HG03520 (cell line): Measurements from ENCODE around the gene SH2D7.

Experiments used
- ATAC-seq: cut with Tn5 transposase; IDR thresholded peaks from one replicate; pipeline ENCODE4 v1.9.1; 2021; ENCODE audit warnings: mild to moderate bottlenecking, moderate library complexity; ENCODE audit not compliant: unreplicated experiment

SH2D7 gene

DNA sequence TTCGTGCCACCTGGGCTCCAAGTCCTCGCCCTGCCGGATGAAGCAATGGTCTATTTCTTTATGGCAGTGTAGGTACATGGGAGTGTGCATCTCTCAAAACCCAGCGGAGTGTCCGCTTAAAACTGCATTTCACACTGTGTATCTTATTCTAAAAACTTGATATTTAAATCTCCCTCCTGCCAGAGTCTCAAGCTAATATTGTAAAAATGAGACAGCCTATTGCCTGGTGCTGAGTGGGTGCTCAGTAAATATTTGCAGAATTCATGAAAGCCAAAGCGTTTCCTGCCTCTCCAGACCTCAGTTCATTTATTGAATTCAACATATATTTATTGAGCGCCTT, 14.5 kb upstream of the SH2D7 start:
- ATAC-seq = no peak

DNA sequence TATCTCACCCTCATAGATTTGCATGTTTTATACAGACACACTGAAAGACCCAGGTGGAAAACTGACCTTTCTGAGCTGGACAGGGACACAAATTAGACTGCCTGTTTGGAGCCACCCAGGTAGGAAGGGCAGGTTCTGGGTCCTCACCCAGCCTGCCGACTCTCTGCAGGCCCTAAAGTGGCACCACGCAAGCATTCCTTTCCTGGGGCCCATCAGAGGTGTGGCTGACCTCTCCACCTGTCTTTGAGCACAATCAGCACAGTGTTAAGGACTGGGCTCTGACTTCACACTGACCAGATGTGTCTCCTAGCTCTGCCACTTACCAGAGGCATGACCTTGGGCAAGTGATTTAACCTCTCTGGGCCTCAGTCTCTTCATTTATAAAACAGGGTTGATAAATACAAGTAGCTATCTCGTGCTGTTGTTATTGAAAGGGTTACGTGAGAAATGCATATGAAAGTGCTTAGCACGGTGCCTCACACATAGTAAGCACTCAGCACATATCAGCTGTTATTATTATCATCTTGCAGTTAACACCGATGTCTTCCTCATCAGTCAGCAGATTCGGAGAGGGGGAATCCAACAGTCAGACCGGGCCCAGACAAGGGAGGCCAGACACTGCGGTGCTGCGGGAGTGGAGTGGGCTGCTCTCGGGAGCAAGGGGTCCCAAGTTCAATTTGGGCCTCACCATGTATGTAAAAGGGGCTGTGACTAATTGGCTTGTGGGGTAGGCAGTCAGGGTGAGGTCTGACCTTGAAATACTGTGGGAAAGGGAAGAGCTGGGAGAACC, 12.9 kb upstream of the SH2D7 start:
- ATAC-seq = no peak

DNA sequence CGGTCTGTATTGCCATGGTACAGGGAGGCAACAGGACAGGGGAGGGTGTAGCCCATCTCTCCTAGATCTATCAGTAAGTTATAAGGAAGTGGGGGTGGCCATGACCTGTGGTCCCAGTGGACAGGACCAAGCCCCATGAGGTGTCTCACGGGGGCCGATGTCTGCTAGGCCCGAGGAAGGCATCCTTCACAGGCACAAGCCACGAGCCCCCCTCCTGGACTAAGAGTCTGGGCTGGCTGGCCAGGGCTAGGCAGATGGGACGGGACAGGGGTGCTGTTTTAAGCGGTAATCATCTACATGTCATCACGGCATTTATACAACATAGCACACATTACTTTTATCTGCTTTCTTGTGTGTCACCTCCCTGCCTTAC, 12.3 kb upstream of the SH2D7 start:
- no peak for ATAC-seq

DNA sequence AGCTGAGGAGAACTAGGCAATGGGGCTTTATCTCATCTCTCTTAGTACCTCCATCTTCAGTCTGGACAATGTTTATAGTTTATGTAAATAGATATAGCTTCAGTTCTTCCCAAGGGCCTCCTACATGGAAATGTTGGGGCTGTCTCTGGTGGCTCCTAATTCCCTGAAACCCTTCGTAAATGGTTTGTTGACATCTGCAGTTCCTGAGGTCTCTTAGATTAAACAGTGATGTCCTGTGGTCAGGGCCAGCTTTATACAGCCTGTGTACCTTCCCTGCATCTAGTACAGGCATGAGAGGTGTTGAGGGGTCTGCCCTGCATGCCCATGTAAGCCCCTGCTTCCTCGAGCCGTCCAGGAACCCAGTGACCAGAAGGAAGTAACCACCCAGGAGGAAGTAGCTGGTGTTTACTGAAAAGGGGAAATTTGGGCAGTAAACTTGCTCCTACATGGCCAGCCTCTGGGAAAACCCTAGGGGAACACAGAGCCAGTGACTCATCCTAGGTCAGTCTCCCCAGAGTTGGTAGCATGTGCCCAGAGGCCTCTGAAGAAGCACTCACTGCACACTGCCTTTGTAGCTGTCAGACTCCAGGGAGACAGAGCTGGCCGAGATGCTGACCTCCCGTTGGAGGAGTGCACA, 10.1 kb upstream of the SH2D7 start:
- ATAC-seq = no peak

DNA sequence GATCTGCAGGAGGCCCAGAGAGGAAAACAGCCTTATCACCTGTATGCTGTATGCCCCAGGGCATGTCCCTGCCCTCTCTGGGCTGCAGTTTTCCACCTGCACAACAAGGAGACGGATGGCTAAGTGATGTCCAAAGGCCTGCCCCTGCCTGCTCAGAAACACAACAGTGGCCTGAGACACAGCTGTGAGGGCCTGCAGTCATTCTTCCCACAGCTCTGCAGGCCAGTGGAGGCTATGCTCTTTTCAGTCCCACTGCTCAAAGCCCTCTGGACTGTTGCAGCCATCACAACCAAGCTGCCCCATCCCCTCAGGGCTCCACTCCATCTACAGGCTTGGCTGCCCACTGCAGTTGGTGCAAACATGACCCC, 9.6 kb upstream of the SH2D7 start:
- no peak for ATAC-seq

DNA sequence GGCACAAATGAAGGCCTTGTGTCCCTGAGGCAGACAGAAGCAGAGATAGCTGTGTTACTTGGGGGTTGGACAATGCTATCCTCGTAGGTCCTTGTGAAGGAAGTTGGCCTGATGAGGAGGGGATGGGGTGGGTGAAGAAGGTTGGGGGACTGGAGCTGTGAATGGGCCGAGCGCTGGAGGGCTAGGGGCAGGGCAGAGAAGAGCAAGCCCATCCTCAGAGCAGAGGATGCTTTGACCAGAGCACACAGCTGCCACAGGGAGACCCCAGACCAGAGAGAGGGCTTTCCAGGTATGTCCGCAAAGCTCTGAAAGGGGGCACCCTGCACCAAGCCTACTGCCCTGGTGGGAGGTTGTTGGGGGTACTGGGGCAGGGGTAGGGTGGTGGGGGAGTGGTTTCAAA, 9.2 kb upstream of the SH2D7 start:
- no peak for ATAC-seq

DNA sequence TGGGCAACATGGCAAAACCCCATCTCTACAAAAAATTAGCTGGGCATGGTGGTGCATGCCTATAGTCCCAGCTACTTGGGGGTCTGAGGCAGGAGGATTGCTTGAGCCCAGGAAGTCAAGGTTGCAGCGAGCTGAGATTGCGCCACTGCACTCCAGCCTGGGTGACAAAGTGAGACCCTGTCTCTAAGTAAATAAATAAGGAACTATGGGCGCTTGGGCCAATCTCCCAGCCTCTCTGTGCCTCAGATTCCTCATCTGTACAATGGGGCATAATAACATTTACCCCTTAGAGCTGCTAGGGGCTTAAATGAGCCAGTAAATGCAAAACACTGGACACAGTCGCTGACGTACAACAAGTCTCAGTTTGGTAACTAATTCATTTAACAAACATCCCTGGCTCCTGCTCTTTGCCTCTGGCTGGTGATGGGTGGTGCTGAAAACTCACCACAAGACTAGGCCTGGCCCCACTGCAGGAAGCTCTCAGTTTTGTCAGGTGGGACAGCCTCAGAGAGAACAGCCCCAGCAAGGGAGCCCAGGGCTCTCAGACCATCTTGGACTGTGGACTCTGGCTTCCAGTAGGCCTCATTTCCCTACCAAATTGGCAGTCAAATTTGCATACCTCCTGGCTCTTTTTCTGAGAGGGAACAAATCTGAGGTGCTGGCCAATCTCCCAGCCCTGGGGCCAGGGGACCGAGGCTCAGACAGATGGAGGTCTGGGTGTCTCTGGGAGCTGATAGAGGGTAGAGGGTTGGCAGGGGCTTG, 8.5 kb upstream of the SH2D7 start:
- ATAC-seq = no peak

DNA sequence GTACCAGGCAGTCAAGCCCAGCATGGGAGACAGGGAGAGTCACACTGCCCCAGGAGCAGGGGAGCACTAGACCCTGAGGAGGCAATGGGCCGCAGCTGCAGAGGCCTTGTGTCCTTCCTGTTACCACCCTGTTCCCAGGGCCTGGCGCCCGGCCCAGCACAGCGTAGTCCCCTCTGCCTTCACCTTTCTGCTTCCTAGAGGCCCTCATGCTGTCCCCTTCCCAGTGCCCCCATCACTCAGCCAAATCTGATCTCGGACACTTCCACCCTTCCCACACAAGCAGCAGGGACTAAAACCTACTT, 8.0 kb upstream of the SH2D7 start:
- ATAC-seq = no peak

DNA sequence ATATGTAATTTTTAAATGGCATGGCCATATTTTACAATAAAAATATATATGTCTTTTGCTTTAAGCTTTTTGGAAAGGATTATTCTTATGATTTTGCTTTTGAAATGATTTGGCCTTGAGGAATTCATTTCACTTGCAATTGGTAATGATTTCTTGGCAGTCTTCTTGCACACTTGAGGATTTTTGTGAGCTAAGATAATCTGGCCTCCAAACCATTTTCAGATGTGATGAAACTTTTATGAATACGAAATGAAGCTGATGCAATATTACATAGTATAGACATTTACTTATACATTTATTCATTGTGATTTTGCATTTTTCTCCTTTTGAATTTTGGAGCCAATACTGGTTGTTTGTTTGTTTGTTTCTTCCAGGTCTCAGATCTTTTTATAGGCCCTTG, 6.4 kb upstream of the SH2D7 start:
- no peak for ATAC-seq

DNA sequence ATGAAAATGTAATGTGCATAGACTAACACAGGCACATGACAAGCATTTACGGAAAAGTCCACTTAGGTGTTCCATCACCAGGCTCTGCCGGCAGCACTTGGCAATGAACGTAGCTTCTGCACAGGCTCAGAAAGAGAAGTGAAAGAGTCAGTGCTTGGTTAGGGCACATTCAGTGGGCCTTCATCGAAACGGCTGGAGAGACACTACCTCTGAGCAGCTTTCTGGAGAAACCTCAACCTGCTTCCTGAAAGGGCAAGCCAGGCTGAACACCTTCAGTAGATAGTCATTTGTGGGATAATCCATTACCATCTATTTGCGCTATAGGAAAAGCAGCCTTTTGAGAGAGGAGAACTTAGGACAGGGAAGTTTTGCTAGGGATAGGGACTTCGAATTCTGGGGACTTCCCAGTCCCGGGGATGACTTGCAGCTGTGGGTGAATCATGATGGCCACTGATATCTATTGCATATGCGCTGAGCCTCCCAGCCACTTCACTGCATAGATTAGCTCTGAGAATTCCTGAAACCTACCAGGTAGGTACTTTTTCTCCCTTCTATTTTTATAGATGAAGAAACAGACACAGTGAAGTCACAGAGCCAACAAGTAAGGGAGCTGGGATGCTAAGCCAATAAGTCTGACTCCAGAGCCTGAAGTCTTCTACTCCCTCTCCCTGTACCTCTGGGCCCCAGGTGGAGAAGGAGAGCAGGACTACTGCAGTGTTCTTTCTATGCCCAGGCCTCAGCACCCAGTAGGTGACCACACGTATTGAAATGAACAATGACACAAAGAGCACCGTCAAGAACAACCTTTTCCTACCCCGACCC, 4.2 kb upstream of the SH2D7 start:
- ATAC-seq = no peak

DNA sequence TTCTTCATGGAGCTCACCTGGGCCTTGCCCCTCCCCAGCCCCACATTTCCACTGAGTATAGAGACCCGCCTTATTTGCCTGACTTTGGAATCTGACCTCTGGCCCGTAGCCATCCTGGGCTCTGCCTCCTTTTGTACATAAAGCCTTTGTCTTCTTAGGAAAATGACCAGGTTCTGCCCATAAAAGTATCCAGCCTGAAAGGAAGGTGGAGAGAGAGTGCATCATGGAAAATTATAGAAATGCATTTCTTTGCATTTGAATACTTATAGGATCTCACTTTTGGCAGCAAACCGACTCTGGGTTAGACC, 3.6 kb upstream of the SH2D7 start:
- no peak for ATAC-seq

DNA sequence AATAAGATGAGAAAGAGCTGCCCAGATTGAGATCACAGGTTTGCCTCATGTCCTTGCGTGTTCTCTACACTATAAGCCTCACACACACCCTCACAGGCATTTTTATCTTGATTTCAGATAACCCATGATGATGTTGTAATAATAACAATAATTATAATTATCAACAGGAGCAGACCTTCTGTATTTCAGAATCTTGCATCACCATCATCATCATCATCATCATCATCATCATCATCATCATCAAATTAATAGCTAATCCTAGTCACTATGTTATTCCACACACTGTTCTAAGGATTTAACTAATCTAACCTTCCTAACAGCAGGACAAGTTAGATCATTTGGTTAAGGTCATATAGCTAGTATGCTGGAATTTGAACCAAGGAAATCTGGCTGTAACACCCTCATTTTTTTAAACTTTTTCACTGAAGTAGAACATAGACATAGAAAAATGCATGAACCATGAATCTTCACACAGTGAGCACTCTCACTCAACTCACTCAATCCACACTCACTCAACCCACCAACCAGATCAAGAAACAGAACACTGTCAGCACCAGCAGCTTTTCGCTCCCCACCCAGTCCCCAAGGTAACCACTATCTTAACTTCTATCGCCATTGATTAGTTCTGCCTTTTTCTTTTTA, 1.8 kb upstream of the SH2D7 start:
- ATAC-seq = no peak

DNA sequence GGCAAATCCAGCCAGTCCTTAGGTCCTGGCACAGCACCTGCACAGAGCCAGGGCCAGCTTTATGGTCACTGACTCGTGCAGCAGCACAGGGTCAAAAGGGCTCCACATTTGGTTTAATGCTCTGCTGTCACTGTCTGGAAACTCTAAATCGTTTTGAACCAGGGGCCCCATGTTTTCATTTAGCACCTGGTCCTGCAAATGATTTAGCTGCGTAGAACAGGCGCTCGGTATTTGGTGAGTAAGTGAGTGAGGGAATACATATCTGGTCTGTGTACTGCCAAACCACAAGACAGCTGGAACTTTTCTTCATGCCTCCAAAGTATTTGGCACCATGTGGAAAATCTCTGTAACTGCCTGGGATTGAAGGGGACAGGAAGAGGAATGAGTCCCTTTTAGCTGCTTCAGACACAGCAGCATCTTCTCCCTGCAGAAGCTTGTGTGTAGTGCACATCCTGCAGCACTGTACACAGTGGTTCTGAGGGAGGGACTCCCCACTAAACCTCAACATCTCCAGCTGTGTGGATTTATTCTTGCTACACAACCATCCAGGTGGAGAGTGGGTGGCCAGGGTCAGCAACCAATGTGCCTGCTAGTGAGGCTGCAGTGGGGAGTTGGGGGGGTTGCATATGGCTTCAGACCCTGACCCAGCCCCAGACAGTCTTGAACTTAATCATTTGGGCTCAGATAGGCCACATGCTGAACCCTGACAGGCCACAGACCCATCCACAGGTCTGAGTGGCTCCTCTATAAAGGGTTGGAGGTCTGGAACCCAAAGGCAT, 1.1 kb downstream of the SH2D7 start:
- no peak for ATAC-seq

DNA sequence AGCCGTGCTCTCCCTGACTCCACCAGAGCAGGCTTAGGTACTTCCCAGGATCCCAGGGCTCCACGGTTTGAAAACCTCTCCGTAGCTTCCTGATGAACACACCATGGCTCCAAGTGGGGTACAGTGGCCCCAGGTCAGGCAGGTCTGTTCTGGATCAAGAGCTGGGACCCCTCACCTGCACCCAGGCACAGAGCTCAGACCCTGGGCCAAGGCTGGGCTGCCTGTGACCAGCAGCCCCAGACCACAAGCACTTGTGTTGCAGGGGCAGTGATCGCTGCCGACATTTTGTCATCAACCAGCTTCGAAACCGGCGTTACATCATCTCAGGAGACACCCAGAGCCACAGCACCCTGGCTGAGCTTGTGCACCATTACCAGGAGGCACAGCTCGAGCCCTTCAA, 5.3 kb downstream of the SH2D7 start:
- no peak for ATAC-seq

DNA sequence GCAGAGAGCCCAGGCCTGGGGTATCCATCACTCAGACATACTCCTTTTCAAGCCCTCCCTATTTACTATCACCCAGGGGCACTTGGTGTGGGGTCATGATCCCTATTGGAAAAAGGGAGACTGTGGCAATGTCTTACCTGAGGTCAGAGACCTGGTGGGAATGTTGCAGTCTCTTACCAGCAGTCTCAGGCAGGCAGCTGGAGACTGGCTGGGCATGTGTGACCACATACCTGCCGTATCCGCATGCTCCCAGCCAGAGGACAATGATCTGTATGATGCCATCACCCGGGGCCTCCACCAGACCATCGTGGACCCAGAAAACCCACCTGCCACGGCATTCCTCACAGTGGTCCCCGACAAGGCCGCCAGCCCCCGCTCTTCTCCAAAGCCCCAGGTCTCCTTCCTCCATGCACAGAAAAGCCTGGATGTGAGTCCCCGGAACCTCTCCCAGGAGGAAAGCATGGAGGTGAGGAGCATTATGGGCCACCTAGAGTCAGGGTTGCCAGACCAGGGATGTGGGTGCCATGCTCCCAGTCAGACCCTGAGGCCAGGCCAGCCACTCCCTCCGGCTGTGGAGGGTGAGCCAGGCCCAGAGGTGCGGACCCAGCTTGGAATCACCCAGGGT, 5.9 kb downstream of the SH2D7 start:
- ATAC-seq = no peak

DNA sequence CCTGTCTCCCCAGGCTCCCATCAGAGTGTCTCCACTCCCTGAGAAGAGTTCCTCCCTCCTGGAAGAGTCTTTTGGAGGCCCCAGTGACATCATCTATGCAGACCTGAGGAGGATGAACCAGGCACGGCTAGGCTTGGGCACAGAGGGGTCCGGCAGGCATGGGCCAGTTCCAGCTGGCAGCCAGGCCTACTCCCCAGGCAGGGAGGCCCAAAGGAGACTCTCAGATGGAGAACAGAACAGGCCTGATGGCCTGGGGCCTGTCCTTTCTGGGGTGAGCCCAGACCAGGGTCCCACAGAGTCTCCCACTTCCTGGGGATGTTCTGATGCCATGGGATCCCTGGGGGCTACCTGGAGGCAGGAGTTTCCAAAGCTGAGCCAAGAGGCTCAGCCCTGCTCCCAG, 8.5 kb downstream of the SH2D7 start:
- no peak for ATAC-seq

DNA sequence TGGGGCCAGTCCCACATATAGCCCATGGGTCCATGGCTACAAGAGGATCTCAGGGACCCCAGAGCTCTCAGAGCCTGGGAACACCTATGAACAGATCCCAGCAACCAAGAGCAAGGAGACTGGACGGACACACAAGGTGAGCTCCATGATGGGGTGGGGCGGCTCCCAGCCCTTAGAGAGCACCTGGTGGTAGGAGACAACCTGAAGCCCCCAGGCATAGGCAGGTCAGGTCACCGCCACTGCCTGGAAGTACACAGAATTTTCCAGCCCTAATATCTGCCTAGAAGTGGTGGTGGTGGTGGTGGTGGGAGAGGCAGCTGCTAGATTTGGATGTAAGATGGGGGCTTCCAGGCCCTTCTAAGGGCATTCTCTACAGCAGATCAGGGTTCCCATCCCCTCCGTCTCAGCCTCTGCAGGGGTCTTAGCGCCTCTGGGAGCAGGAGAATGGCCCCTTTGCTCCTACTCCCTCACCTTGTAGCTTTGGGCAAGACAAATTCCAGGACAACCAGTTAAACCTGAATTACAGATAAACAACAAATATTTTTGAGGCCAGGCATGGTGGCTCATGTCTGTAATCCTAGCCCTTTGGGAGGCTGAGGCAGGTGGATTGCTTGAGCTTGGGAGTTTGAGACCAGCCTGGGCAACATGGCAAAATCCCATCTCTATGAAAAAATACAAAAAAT, 9.2 kb downstream of the SH2D7 start:
- ATAC-seq = no peak

DNA sequence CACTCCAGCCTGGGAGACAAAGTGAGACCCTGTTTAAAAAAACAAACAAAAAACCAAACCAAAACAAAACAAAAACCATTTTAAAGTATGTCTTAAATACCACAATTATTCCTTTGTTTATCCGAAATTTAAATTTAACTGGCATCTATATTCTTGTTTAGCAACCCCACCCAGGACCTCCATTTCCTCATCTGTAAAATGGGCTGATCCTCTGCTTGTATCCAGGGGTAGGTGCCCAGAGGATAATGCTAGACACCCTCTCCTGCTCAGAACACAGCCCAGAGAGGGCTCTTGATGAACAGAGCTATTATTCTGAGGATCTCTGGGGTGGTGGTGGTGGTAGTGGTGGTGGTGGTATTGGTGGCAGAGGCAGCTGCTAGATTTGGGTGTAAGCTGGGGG, 9.8 kb downstream of the SH2D7 start:
- ATAC-seq = no peak

DNA sequence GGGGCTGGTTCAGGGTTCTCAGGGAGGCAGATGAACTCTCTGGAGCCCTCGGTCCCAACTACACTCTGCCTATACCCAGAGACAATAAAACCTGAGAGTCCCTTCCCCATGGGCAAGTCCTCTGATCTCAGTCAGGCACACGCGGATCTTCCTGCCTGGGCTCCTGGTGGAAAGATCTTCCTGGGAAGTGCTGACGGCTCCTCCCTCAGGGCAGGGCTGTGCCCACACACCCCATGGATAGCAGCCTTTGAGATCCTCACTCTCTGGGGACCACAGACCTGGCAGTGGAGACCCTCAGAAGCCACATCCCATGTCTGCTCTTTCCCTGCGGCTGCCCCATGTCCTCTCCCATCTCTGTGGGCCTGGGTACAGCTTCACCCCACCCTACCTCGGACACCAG, 10.4 kb downstream of the SH2D7 start:
- no peak for ATAC-seq
